DOHH2 (cell line): ENCODE measurements around the gene GPR61.

Source experiments
- H3F3A ChIP-seq: fragments of 200-600 bp; sonication (generic), shearing (Covaris generic); 2 replicates; pipeline ENCODE4 v1.6.0; 2016; ENCODE audit warnings: antibody characterized with exemption, mild to moderate bottlenecking; ENCODE audit not compliant: control insufficient read depth, insufficient read depth
- H3K27ac ChIP-seq: fragments of 200-600 bp; sonication (generic); 2 replicates; pipeline ENCODE4 v1.5.1; 2014; ENCODE audit warnings: low read depth, mild to moderate bottlenecking, low read length, moderate library complexity
- H3K27me3 ChIP-seq: fragments of 200-600 bp; sonication (generic); 2 replicates; pipeline ENCODE4 v1.6.1; 2014; ENCODE audit warnings: mild to moderate bottlenecking, low read length, mixed read lengths; ENCODE audit not compliant: control insufficient read depth
- H3K36me3 ChIP-seq: fragments of 200-600 bp; sonication (generic); 2 replicates; pipeline ENCODE4 v1.6.1; 2014; ENCODE audit warnings: mild to moderate bottlenecking, low read length, moderate library complexity, mixed read lengths; ENCODE audit not compliant: control insufficient read depth
- H3K4me1 ChIP-seq: fragments of 200-600 bp; sonication (generic); 2 replicates; pipeline ENCODE4 v1.6.1; 2014; ENCODE audit warnings: mild to moderate bottlenecking, low read length, mixed read lengths; ENCODE audit not compliant: control insufficient read depth
- H3K4me2 ChIP-seq: fragments of 200-600 bp; sonication (generic); 2 replicates; pipeline ENCODE4 v1.6.0; 2014; ENCODE audit warnings: mild to moderate bottlenecking, low read length, moderate library complexity
- H3K4me3 ChIP-seq: fragments of 200-600 bp; sonication (generic); 2 replicates; pipeline ENCODE4 v1.5.1; 2014; ENCODE audit warnings: mild to moderate bottlenecking, low read length, mixed read lengths
- H3K79me2 ChIP-seq: fragments of 200-600 bp; sonication (generic); 2 replicates; pipeline ENCODE4 v1.6.1; 2014; ENCODE audit warnings: mild to moderate bottlenecking, low read length, mixed read lengths; ENCODE audit not compliant: control insufficient read depth
- H3K9me2 ChIP-seq: fragments of 200-600 bp; sonication (generic); replicated peaks from 2 replicates; pipeline ENCODE4 v1.6.1; 2014; ENCODE audit warnings: mild to moderate bottlenecking, low read length, mixed read lengths; ENCODE audit not compliant: control insufficient read depth
- H3K9me3 ChIP-seq: fragments of 200-600 bp; sonication (generic); 2 replicates; pipeline ENCODE4 v1.6.1; 2014; ENCODE audit warnings: antibody characterized with exemption, low read length, mixed read lengths; ENCODE audit not compliant: control insufficient read depth, insufficient read depth
- H4K20me1 ChIP-seq: fragments of 200-600 bp; sonication (generic); 2 replicates; pipeline ENCODE4 v1.6.0; 2014; ENCODE audit warnings: low read depth, mild to moderate bottlenecking, antibody characterized with exemption, low read length, moderate library complexity; ENCODE audit not compliant: control insufficient read depth, insufficient read depth
- EZH2phosphoT487 ChIP-seq: fragments of 200-600 bp; sonication (generic); IDR thresholded peaks from 2 replicates; pipeline ENCODE4 v1.6.1; 2017; ENCODE audit warnings: borderline replicate concordance, mild to moderate bottlenecking, antibody characterized with exemption, low read length, moderate library complexity, mixed read lengths
- TF ChIP-seq, protein P1 (sequence below): fragments of 200-600 bp; sonication (generic); IDR thresholded peaks from one replicate; pipeline ENCODE4 v1.5.1; 2014; ENCODE audit warnings: antibody characterized with exemption, mild to moderate bottlenecking, low read depth, low read length; ENCODE audit not compliant: poor library complexity, severe bottlenecking

Gene GPR61

DNA sequence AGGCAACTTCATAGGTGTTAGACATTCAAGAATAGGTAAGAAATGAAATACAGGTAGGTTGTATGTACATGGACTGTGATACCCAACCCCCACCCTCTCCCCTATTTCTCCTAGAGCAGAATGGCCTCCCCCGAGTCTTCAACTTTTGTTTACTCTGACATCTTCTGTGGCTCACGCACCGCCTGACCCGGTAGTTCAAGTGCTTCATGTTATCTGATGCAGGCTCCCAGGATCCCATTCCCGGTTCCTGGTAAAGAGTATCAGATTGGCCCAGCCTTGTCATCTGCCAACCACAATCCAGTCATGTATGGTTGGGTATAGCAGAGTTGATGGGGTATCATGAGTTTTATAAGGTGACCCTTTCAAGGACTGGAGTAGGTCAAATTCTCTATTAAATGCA lies 17.8 kb downstream of the GPR61 start:
- H3K4me1 ChIP-seq = peaks cover 16% of the 10 kb centered on the region
- H3K36me3 ChIP-seq = 0 out of 2 replicates have a peak, but pooled peaks cover 6% of the 10 kb centered on the region
- H3K9me3 ChIP-seq = no peaks in the 10 kb centered on the region
- H3F3A ChIP-seq = peaks cover 3% of the 10 kb centered on the region; the same call in 1 of the 2 replicates
- H3K4me2 ChIP-seq = no peak overlapping the region
- peaks cover 16% of the 10 kb centered on the region; the same call in 1 of the 2 replicates for H4K20me1 ChIP-seq
- TF ChIP-seq EZH2phosphoT487 = no peak
- TF ChIP-seq, protein P1, sequence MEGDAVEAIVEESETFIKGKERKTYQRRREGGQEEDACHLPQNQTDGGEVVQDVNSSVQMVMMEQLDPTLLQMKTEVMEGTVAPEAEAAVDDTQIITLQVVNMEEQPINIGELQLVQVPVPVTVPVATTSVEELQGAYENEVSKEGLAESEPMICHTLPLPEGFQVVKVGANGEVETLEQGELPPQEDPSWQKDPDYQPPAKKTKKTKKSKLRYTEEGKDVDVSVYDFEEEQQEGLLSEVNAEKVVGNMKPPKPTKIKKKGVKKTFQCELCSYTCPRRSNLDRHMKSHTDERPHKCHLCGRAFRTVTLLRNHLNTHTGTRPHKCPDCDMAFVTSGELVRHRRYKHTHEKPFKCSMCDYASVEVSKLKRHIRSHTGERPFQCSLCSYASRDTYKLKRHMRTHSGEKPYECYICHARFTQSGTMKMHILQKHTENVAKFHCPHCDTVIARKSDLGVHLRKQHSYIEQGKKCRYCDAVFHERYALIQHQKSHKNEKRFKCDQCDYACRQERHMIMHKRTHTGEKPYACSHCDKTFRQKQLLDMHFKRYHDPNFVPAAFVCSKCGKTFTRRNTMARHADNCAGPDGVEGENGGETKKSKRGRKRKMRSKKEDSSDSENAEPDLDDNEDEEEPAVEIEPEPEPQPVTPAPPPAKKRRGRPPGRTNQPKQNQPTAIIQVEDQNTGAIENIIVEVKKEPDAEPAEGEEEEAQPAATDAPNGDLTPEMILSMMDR = no peak
- no peaks in the 10 kb centered on the region for H3K9me2 ChIP-seq
- no peak overlapping the region for H3K4me3 ChIP-seq
- peaks cover 100% of the 10 kb centered on the region for H3K79me2 ChIP-seq
- no peaks in the 10 kb centered on the region for H3K27me3 ChIP-seq
- no peak overlapping the region for H3K27ac ChIP-seq

DNA sequence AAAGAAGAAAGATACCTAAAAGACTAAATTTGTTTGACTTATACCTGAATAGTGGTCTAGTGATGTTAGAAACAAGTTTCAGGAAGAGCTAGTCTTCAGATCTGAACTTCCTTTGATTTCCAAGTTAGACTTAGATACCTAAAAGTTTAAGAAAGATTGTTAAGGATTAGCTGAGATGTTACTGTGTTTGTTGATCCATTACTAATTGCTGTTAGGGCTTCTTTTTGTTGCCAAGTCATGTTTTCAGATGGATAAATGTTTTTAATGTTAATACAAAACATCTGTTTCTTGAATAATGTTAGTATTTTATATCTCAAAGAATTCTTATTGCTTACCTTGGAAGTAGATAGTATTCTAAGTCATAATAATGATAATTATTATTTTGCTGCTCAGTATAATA lies 20.3 kb downstream of the GPR61 start:
- Histone ChIP-seq H3F3A (peaks cover 3% of the 10 kb centered on the region; the same call in 1 of the 2 replicates), H3K4me3 (no peak overlapping the region), H3K27me3 (no peaks in the 10 kb centered on the region), H4K20me1 (peaks cover 21% of the 10 kb centered on the region; the same call in 1 of the 2 replicates), H3K27ac (no peak overlapping the region), H3K9me2 (no peaks in the 10 kb centered on the region), H3K9me3 (no peaks in the 10 kb centered on the region), H3K36me3 (0 out of 2 replicates have a peak, but pooled peaks cover 6% of the 10 kb centered on the region), H3K4me2 (no peak overlapping the region), H3K79me2 (peaks cover 99% of the 10 kb centered on the region), H3K4me1 (peaks cover 16% of the 10 kb centered on the region)
- TF ChIP-seq, protein P1 = no peak
- no peak for TF ChIP-seq EZH2phosphoT487

DNA sequence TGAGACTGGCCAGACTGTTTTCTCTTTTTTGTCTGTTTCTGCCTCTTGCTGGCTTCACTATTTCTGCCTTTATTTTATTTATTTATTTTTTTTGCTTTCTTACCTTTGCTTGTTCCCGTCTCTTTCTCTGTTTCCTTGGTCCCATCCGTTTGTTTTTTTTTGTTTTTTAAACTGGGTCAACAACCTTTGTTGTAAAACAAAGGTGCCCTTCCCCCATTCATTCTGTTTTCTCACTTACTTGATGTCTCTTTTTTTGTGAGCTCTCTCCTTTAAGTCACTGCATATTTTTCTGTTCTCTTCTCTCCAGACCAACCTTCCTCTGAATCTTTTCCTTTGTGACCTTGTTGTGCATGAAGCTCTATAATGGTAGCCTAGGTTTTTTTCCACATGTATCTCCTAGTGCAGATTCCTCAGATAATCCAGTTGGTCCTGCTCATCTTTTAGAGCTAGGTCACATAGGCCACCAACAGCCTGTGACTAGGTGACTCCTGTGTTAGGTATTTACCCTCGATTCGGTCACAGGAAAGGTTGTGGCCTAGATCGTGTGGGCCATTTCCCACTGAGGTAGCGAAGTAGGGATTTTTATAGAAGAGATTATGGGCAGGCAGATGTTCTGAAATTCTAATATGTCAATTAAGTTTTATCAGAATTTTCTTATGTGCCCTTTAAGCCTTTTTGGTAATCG lies 24.7 kb downstream of the GPR61 start:
- peaks cover 14% of the 10 kb centered on the region; the same call in 1 of the 2 replicates for H4K20me1 ChIP-seq
- no peak overlapping the region for H3K4me3 ChIP-seq
- H3K9me2 ChIP-seq = no peaks in the 10 kb centered on the region
- H3F3A ChIP-seq = no peaks in the 10 kb centered on the region
- H3K27me3 ChIP-seq = no peaks in the 10 kb centered on the region
- H3K4me1 ChIP-seq = peaks cover 25% of the 10 kb centered on the region
- H3K36me3 ChIP-seq = no peaks in the 10 kb centered on the region
- no peaks in the 10 kb centered on the region for H3K9me3 ChIP-seq
- H3K27ac ChIP-seq = no peak overlapping the region
- no peak overlapping the region for H3K4me2 ChIP-seq
- TF ChIP-seq, protein P1 = no peak
- H3K79me2 ChIP-seq = peaks cover 99% of the 10 kb centered on the region
